HuH-7 (cell line): ENCODE data around the gene ARMC3.
A peak's percentile ranks its signal among the peaks of the same experiment; 100 is the strongest.

Experiments
- DNase-seq: peaks from one replicate; pipeline ENCODE4 v3.0.0; 2011; ENCODE audit warnings: low spot score

The ARMC3 gene

DNA sequence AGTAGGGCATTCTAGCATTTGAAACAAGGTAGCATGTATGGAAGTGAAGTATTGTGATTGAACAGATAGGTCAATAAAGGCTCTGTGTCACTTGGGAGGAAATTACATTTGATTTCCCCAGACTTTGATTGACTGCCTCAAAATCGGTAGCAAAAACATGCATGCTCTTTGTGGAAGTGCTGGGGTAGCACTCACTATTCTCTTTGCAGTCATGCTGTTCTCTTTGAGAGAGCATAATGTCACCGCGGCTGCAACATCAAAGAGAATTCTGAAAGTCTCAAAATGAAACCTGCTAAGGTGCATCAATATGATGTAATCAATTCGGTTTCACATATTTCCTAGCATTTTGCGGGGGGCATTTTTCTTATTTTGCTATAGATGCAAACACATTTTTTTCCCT is 64.2 kb downstream of the ARMC3 start:
- DNase-seq: no peak

GRCh38 chr10:22992621-22993020 is 64.8 kb downstream of the ARMC3 start:
- no peak for DNase-seq

DNA sequence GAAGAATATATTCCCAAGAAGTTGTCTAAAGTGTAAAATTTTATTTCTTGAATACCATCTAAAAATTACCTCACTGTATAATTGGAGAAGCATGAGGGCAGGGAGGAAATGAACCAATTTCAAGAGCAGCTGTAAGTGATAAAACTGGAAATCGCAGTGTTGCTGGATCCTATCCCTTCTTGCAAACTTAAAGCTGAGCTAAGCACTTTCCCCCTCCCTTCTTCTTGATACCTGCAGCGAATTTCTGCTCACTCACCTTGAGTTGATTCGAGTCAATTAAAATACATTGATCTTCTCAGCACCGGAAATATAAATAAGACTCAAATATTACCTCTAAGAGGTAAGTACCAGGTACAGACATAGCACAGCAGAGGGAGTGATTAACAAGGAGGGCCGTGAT is 65.5 kb downstream of the ARMC3 start:
- DNase-seq: no peak

GRCh38 chr10:22997096-22997495 is 69.2 kb downstream of the ARMC3 start:
- no peak for DNase-seq

DNA sequence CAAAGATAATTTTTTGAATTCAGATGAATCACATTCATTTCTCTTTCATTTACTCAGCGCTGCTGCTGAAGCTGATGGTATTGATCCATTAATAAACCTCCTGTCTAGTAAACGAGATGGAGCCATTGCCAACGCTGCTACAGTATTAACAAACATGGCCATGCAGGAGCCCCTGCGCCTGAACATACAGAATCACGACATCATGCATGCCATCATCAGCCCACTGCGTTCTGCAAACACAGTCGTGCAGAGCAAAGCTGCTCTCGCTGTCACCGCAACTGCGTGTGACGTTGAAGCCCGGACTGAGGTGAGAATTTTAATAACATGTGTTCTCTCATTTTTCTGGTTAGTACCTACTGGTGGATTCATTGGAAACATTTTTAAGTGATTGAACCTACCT is 70.2 kb downstream of the ARMC3 start:
- DNase-seq: no peak

DNA sequence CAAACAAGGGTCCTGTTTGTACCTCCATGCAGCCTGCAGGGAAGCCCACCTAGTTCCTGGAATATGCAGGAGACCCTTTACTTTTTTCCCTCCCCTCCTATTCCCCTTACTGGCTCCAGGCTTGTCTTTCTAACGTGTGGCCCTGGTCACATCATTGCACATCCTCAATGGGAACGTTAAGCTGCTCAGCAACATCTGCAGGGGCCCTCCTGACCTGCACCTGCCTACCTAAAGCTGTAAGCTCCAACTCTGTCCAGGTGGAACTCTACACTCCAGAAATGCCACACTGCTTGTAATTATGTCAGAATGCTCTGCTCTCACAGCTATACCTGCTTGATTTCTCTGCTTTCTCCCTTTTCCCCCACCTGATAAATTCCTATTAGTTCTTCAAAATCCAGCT is 72.1 kb downstream of the ARMC3 start:
- no peak for DNase-seq

GRCh38 chr10:23001901-23002516 is 74.2 kb downstream of the ARMC3 start:
- no peak for DNase-seq

GRCh38 chr10:23005150-23005549 is 77.3 kb downstream of the ARMC3 start:
- no peak for DNase-seq

DNA sequence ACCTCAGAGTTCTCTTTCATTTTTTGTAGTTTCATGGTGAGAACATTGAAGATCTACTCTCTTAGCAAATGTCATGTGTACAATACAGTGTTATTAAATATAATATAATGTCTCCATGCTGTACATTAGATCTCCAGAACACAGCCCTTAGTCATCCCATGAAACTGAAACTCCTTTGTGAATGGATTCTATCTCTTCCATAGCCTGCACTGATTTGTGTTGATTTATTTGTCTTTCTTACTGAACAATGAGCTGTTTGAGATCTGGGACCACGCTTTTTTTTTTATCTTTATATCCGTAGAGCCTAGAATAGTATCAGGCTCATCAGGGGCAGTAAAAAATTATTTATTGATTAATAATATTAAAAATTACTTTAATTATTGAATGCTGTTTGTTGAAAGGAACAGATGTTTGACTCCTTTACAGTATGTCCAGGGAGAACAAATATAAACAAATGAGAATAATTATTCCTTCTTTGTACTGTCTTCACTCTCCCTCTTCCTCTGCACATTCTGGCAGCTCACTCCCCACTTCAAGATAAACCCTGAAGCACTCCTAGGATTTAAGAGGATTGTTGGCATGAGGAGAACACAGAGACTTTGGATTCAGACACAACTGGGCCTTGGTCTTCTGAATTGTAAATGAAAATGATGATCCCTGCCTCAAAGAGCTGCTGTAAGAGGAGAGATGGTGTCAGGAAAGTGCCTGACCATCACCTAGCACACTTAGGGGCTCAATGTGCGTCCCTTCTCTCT is 85.9 kb downstream of the ARMC3 start:
- DNase-seq: no peak

DNA sequence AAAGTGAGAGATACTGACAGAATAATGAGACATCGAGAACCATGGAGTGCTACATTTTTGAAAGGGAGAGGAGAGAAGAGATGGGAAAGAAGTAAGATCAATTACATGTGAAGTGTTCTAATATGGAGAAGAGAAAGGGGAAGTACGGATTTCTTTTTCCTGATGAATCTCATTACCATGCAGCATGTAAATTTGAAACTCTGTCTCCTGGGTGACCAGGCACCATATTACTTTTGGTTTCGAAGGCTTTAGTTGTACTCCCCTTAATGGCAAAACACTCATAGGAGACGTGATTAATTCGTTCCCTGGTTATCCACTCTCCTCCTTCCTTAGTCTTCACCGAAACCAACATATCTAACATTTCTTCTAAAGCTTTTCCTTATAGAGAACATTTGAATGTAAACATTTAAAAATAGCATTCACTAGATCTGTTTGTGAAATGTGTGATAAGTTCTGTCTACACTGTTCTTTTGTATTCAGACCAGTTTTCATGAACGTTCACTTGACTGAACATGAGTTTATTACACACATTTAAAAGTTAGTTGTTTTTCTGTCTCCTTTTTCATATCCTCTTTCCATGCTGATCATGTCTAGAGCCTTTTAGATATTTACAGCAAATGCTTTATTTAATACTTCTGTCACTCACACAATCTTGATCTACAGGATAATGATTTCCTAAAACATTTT is 87.3 kb downstream of the ARMC3 start:
- no peak for DNase-seq

DNA sequence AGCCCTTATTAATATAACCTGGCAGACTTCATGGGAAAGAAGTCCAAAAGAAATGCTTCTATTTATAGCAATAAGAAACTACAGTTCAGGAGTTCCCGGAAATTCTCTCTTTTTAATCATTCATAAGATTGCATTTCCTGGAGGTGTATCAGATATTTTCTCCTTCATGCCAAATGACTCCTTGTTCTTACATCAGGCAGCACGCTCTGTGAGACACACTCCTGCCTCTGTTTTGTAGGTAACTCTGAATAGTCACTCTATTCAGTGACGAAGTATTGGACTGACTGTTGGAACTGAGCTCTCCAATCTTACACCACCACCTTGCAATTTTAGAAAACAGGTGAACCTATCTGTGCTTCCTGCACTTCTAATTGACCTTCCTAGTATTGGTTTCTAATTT is 88.8 kb downstream of the ARMC3 start:
- no peak for DNase-seq

DNA sequence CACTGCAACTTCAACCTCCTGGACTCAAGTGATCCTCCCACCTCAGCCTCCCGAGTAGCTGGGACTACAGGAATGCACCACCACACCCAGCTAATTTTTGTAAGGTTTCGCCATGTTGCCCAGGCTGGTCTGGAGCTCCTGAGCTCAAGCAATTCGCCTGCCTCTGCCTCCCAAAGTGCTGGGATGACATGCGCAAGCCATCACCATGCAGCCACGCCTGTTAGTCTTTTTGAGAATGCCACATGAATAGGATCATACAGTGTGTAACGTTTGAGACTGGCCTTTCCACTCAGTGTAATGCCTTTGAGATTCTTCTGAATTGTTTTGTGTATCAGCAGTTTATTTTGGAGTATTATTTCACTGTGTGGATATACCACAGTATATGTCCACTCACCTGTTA is 91.8 kb downstream of the ARMC3 start:
- no peak for DNase-seq

DNA sequence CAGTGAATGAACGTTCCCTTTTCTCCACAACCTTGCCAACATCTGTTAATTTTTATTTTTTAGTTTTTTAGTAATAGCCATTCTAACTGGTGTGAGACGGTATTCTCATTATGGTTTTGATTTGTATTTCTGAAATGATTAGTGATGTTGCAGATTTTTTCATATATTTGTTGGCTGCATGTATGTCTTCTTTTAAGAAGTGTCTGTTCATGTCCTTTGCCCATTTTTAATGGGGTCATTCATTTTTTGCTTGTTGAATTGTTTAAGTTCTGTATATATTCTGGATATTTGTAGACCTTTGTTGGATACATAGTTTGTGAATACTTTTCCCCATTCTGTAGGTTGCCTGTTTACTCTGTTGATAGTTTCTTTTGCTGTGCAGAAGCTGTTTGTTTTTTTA is 93.6 kb downstream of the ARMC3 start:
- DNase-seq: no peak

GRCh38 chr10:23024002-23024401 is 96.1 kb downstream of the ARMC3 start:
- DNase-seq: no peak

DNA sequence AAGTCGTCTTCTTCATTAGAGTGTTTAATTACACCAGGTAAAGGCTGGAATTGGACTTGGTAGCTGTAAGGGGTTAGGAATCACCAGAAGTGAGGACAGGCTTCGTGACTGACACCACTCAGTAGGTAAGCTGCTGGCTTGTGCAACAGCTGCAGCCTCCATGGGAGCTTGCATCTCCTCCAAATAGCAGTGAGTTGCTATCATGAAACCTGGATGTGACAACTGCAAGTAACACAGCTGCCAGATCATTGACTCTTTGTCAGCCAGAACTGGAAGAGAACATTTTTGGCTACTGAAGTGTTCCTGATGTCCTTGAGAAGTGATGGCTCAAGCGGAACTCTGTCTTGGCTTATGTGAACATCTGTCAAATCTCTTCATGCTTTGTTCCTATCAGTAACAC is 103.5 kb downstream of the ARMC3 start:
- DNase-seq: no peak

- no peak for DNase-seq
Measured at GRCh38 chr10:23034790-23035189, 106.9 kb downstream of the ARMC3 start.

DNA sequence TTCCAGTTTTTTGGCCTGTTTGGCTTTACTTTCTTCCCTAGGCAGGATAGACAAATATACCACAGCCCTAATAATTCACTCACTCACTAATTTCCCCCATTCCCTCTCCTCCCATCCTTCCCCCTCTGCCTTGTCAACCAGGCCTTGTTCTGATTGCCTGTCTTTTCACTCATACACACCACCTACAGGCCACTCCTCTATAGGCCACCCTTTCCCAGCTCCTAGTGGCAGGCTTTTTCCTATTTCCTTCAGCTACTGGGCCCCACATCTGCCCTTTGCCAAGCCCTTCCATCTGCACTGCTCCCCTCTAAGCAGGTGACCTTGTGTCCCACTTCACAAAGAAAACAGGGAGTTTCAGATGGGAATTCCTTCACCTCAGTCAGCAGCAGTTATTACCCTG is 107.7 kb downstream of the ARMC3 start:
- DNase-seq: peak; percentile 31

DNA sequence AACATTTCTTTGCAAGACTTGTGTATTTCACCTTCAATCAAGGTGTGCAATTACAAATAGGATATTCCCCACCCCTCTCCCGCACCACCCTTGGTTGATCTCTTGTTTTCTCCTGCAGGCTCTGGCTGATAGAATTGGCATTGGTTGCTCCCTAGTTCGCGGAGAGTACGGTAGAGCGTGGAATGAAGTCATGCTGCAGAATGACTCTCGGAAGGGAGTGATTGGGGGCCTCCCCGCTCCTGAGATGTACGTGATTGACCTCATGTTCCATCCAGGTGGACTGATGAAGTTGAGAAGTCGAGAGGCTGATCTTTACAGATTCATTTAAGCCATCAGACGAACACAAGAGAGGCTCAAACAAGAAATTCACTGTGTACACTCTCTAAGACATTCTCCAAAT is 109.3 kb downstream of the ARMC3 start:
- DNase-seq: no peak

- no peak for DNase-seq
Measured at GRCh38 chr10:23037561-23037960, 109.7 kb downstream of the ARMC3 start.

- no peak for DNase-seq
Measured at GRCh38 chr10:23038172-23038571, 110.3 kb downstream of the ARMC3 start.

- no peak for DNase-seq
Measured at GRCh38 chr10:23040002-23040401, 112.1 kb downstream of the ARMC3 start.

- DNase-seq: no peak
Measured at GRCh38 chr10:23046027-23046426, 118.2 kb downstream of the ARMC3 start.
